Ascending aorta (tissue), 2 donors: ENCODE data around the gene PFKP. TPM values are rescaled to one million over a fixed set of nuclear protein-coding genes. Genes with fewer than 3 reads are reported as not detected.
A peak's percentile ranks its signal among the peaks of the same experiment; 100 is the strongest.

Experiments
- DNase-seq, 2 donors: peaks; one replicate each; pipeline ENCODE4 v3.0.0-alpha.2; 2019; ENCODE audit warnings: low spot score in 2 of 2
- H3K27ac ChIP-seq, 2 donors: fragments of 200-600 bp; sonication (generic); one replicate each; pipeline ENCODE4 v1.5.1; 2016 to 2017; ENCODE audit warnings: mild to moderate bottlenecking in 1 of 2
- H3K27me3 ChIP-seq: fragments of 200-600 bp; sonication (generic); one replicate; pipeline ENCODE4 v1.5.1; 2017
- H3K36me3 ChIP-seq, 2 donors: fragments of 200-600 bp; sonication (generic); one replicate each; pipeline ENCODE4 v1.5.1; 2016
- H3K4me1 ChIP-seq, 2 donors: fragments of 200-600 bp; sonication (generic); one replicate each; pipeline ENCODE4 v1.5.1; 2016 to 2017; ENCODE audit warnings: mild to moderate bottlenecking in 1 of 2
- H3K4me3 ChIP-seq, 2 donors: fragments of 200-600 bp; sonication (generic); one replicate each; pipeline ENCODE4 v1.5.1; 2016 to 2017; ENCODE audit warnings: mild to moderate bottlenecking in 1 of 2
- H3K9me3 ChIP-seq, 2 donors: fragments of 200-600 bp; sonication (generic); one replicate each; pipeline ENCODE4 v1.5.1; 2016
- CTCF ChIP-seq, 3 experiments: fragments of 200-600 bp in 2 of 3; fragments of 450-650 bp in 1 of 3; sonication (generic) in 2 of 3; IDR thresholded peaks; one replicate each; pipeline ENCODE4 v1.5.1; 2016 to 2019; ENCODE audit warnings: antibody characterized with exemption in 3 of 3, mild to moderate bottlenecking in 1 of 3, moderate library complexity in 1 of 3
- intact Hi-C: fragments of 100-400 bp; cut with DNase I; formaldehyde crosslinking; loops from one replicate; pipeline ENCODE4 v1.15.1; 2023
- total RNA-seq: library from RNA; depleted of rRNA; stranded (reverse); fragments of >200 nt; gene quantifications from one replicate; pipeline ENCODE4 v1.1.0, GENCODE V29; 2016

Gene PFKP
- total RNA-seq, 1 donor from 2014 or later: 197 TPM

- Histone ChIP-seq H3K4me3 (no peak overlapping the region), H3K9me3 (no peaks in the 10 kb centered on the region), H3K27me3 (no peaks in the 10 kb centered on the region), H3K27ac (no peak overlapping the region), H3K4me1 (no peaks in the 10 kb centered on the region), H3K36me3 (peaks cover 89 to 98% of the 10 kb centered on the region in 2 donors)
- intact Hi-C loops: no loop called here
- DNase-seq: no peak
- TF ChIP-seq CTCF (IDR thresholded peaks at IDR 0.05): no peak
Observed at GRCh38 chr10:3163879-3164278, 96.5 kb downstream of the PFKP start.

GRCh38 chr10:3165196-3165595 is 97.8 kb downstream of the PFKP start:
- Histone ChIP-seq H3K9me3 (no peaks in the 10 kb centered on the region), H3K27ac (no peak overlapping the region), H3K27me3 (no peaks in the 10 kb centered on the region), H3K36me3 (peaks cover 89 to 98% of the 10 kb centered on the region in 2 donors), H3K4me1 (peaks cover 0 to 4% of the 10 kb centered on the region in 2 donors), H3K4me3 (no peak overlapping the region)
- DNase-seq: peak in 1 of 2 donors; percentile 24
- no peak for TF ChIP-seq CTCF (IDR thresholded peaks at IDR 0.05)
- intact Hi-C loops: no loop called here

- Histone ChIP-seq H3K27me3 (no peaks in the 10 kb centered on the region), H3K36me3 (peaks cover 76 to 84% of the 10 kb centered on the region in 2 donors), H3K9me3 (no peaks in the 10 kb centered on the region), H3K4me1 (peaks cover 4 to 10% of the 10 kb centered on the region in 2 donors), H3K27ac (no peak overlapping the region), H3K4me3 (no peak overlapping the region)
- intact Hi-C loops: no loop called here
- no peak for DNase-seq
- no peak for TF ChIP-seq CTCF (IDR thresholded peaks at IDR 0.05)
Observed at GRCh38 chr10:3166496-3167290, 99.3 kb downstream of the PFKP start.

- H3K4me3 ChIP-seq: no peak overlapping the region
- H3K27ac ChIP-seq: no peak overlapping the region
- no peaks in the 10 kb centered on the region for H3K27me3 ChIP-seq
- no peaks in the 10 kb centered on the region for H3K9me3 ChIP-seq
- TF ChIP-seq CTCF (IDR thresholded peaks at IDR 0.05): no peak
- intact Hi-C loops: no loop called here
- DNase-seq: no peak
- peaks cover 69 to 74% of the 10 kb centered on the region in 2 donors for H3K36me3 ChIP-seq
- peaks cover 4 to 11% of the 10 kb centered on the region in 2 donors for H3K4me1 ChIP-seq
Observed at GRCh38 chr10:3167611-3168330, 100.4 kb downstream of the PFKP start.

- Histone ChIP-seq H3K9me3 (no peaks in the 10 kb centered on the region), H3K4me3 (no peak overlapping the region), H3K27me3 (no peaks in the 10 kb centered on the region), H3K27ac (no peak overlapping the region), H3K4me1 (peaks cover 4 to 15% of the 10 kb centered on the region in 2 donors), H3K36me3 (peaks cover 56 to 59% of the 10 kb centered on the region in 2 donors)
- DNase-seq: no peak
- no peak for TF ChIP-seq CTCF (IDR thresholded peaks at IDR 0.05)
- intact Hi-C loops: no loop called here
Observed at GRCh38 chr10:3169271-3169670, 101.9 kb downstream of the PFKP start.
